NT2/D1 (cell line): Measurements from ENCODE around the gene CXCR6.

ENCODE experiments used
- DNase-seq: peaks from one replicate; pipeline ENCODE4 v3.0.0-alpha.2; 2011; ENCODE audit warnings: low read depth, low spot score
- H3K27me3 ChIP-seq: 2 replicates; pipeline ENCODE4 v1.6.0; 2011; ENCODE audit warnings: mild to moderate bottlenecking; ENCODE audit not compliant: insufficient read length, insufficient read depth
- H3K36me3 ChIP-seq: 2 replicates; pipeline ENCODE4 v1.6.1; 2011; ENCODE audit warnings: mild to moderate bottlenecking, low read length, mixed read lengths; ENCODE audit not compliant: insufficient read depth, insufficient read length
- H3K4me1 ChIP-seq: 2 replicates; pipeline ENCODE4 v1.5.1; 2011; ENCODE audit not compliant: insufficient read depth, insufficient read length
- H3K4me3 ChIP-seq: 2 replicates; pipeline ENCODE4 v1.5.1; 2011; ENCODE audit warnings: low read depth; ENCODE audit not compliant: insufficient read length
- H3K9ac ChIP-seq: 2 replicates; pipeline ENCODE4 v1.6.0; 2011; ENCODE audit warnings: low read depth; ENCODE audit not compliant: insufficient read length
- H3K9me3 ChIP-seq: 2 replicates; pipeline ENCODE4 v1.5.1; 2011; ENCODE audit warnings: mild to moderate bottlenecking, low read length; ENCODE audit not compliant: insufficient read depth
- SUZ12 ChIP-seq: IDR thresholded peaks from 2 replicates; pipeline ENCODE4 v1.6.1; 2011; ENCODE audit not compliant: insufficient read length, insufficient read depth; ENCODE audit errors: extremely low read depth
- YY1 ChIP-seq: IDR thresholded peaks from 2 replicates; pipeline ENCODE4 v1.6.1; 2011; ENCODE audit not compliant: insufficient read length, insufficient read depth
- ZNF274 ChIP-seq: IDR thresholded peaks from 2 replicates; pipeline ENCODE4 v1.6.1; 2011; ENCODE audit warnings: mild to moderate bottlenecking, low read depth, low read length

The CXCR6 gene

GRCh38 chr3:45955706-45956105, 12.4 kb downstream of the CXCR6 start:
- Histone ChIP-seq H3K4me3 (no peak overlapping the region), H3K9ac (no peak overlapping the region), H3K9me3 (no peaks in the 10 kb centered on the region), H3K4me1 (no peaks in the 10 kb centered on the region), H3K27me3 (no peaks in the 10 kb centered on the region), H3K36me3 (peaks cover 80% of the 10 kb centered on the region)
- TF ChIP-seq ZNF274 (no peak), SUZ12 (no peak), YY1 (no peak)
- DNase-seq = no peak

- H3K27me3 ChIP-seq = no peaks in the 10 kb centered on the region
- H3K4me3 ChIP-seq = no peak overlapping the region
- no peak for DNase-seq
- H3K9me3 ChIP-seq = no peaks in the 10 kb centered on the region
- TF ChIP-seq SUZ12 (no peak), ZNF274 (no peak), YY1 (no peak)
- no peaks in the 10 kb centered on the region for H3K4me1 ChIP-seq
- H3K9ac ChIP-seq = no peak overlapping the region
- H3K36me3 ChIP-seq = peaks cover 78% of the 10 kb centered on the region
Observed at GRCh38 chr3:45957586-45957985, 14.3 kb downstream of the CXCR6 start.

DNA sequence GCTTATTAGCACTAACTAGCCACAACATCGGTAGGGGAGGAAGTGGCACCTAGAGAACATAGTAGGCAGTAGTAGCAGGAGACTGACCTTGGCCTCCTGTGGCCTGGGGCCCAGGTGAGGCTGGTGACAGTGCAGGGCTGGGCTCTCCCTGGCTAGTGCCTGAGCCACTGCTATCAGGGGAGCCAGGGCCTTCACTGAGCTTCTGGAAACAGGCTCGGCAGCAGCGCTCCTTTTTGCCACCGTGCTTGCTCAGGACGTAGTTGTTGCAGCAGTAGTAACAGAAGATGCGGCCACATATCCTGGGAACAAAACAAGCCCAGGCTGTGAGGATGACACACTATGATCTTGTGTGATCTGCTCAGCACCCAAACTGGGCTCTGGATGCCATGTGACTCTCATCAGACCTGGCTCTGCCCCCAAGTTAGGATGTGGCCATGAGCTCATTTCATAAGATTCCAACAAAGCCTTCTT, 15.1 kb downstream of the CXCR6 start:
- no peaks in the 10 kb centered on the region for H3K9me3 ChIP-seq
- DNase-seq = no peak
- TF ChIP-seq ZNF274 (no peak), YY1 (no peak), SUZ12 (no peak)
- H3K4me1 ChIP-seq = no peaks in the 10 kb centered on the region
- H3K9ac ChIP-seq = no peak overlapping the region
- H3K27me3 ChIP-seq = no peaks in the 10 kb centered on the region
- H3K36me3 ChIP-seq = peaks cover 78% of the 10 kb centered on the region
- H3K4me3 ChIP-seq = no peak overlapping the region

DNA sequence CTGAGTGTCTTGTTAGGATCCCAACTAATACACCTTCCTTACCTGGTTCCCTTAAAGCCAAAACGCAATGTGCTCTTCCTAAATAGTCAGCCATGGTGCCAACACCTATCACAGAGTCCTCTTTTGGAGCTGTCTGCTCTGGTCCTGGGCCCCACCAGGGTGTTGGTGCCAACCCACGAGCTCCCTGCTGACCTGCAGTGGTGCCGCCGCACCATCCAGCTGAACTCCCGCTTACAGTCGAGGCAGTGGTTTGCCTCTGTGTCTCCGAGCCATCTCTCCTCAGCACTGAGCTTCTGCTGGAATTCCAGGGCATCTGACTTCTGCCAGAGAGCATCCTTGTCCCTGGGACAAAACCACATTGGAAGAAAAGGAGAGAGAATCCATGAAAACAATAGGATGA, 15.9 kb downstream of the CXCR6 start:
- TF ChIP-seq SUZ12 = no peak
- no peak for TF ChIP-seq ZNF274
- TF ChIP-seq YY1 = no peak
- no peak overlapping the region for H3K9ac ChIP-seq
- peaks cover 78% of the 10 kb centered on the region for H3K36me3 ChIP-seq
- H3K27me3 ChIP-seq = no peaks in the 10 kb centered on the region
- no peak for DNase-seq
- no peaks in the 10 kb centered on the region for H3K4me1 ChIP-seq
- no peak overlapping the region for H3K4me3 ChIP-seq
- H3K9me3 ChIP-seq = no peaks in the 10 kb centered on the region

- Histone ChIP-seq H3K9ac (no peak overlapping the region), H3K36me3 (peaks cover 78% of the 10 kb centered on the region), H3K9me3 (no peaks in the 10 kb centered on the region), H3K4me1 (no peaks in the 10 kb centered on the region), H3K4me3 (no peak overlapping the region), H3K27me3 (no peaks in the 10 kb centered on the region)
- TF ChIP-seq ZNF274 (no peak), SUZ12 (no peak), YY1 (no peak)
- no peak for DNase-seq
Observed at GRCh38 chr3:45960289-45960688, 17.0 kb downstream of the CXCR6 start.

- Histone ChIP-seq H3K9me3 (no peaks in the 10 kb centered on the region), H3K27me3 (no peaks in the 10 kb centered on the region), H3K4me1 (peaks cover 4% of the 10 kb centered on the region), H3K36me3 (peaks cover 90% of the 10 kb centered on the region), H3K9ac (no peak overlapping the region), H3K4me3 (no peak overlapping the region)
- DNase-seq = no peak
- TF ChIP-seq ZNF274 = no peak
- TF ChIP-seq SUZ12 = no peak
- no peak for TF ChIP-seq YY1
Observed at GRCh38 chr3:45962033-45962432, 18.8 kb downstream of the CXCR6 start.

- H3K9ac ChIP-seq = no peak overlapping the region
- peaks cover 87% of the 10 kb centered on the region for H3K36me3 ChIP-seq
- no peak for DNase-seq
- H3K27me3 ChIP-seq = no peaks in the 10 kb centered on the region
- H3K4me1 ChIP-seq = peaks cover 9% of the 10 kb centered on the region
- no peak overlapping the region for H3K4me3 ChIP-seq
- no peaks in the 10 kb centered on the region for H3K9me3 ChIP-seq
- TF ChIP-seq YY1 = no peak
Observed at GRCh38 chr3:45964139-45964538, 20.9 kb downstream of the CXCR6 start.

DNA sequence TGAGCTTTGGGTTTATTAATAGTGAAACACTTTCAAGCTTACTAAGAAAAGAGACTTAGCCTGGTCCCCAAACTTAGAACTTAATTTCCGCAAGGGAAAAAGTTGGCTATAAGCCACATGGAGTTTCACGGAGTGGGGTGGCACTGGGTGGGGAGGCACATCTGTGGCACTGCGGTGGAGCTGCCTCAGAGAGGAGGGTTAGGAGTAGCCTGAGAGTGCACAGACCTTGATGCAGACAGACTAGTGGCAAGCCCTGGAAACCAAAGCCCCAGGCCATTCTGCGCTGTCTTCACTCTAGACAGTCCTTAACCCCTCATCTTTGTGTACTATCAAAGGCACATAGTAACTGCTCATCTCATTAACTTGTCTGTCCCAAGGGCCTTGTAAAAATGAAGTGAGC, 22.0 kb downstream of the CXCR6 start:
- TF ChIP-seq YY1 (no peak), ZNF274 (no peak), SUZ12 (no peak)
- Histone ChIP-seq H3K9me3 (no peaks in the 10 kb centered on the region), H3K4me1 (peaks cover 9% of the 10 kb centered on the region), H3K36me3 (peaks cover 82% of the 10 kb centered on the region), H3K4me3 (no peak overlapping the region), H3K9ac (no peak overlapping the region), H3K27me3 (no peaks in the 10 kb centered on the region)
- no peak for DNase-seq
